Amygdala (tissue), 56 donors: ENCODE measurements around the gene KANSL3.

Experiments used
- DNase-seq, 56 donors: peaks; one replicate each; lab custom pipeline; 2025; lab: John Stamatoyannopoulos, UW

KANSL3 gene

GRCh38 chr2:96616128-96616527, 22.0 kb downstream of the KANSL3 start:
- DNase-seq: no peak

- peak in 5 of 56 donors; percentile 3 to 21 (median 7) for DNase-seq
Observed at GRCh38 chr2:96608469-96609455, 29.4 kb downstream of the KANSL3 start.

GRCh38 chr2:96604104-96604503, 34.0 kb downstream of the KANSL3 start:
- no peak for DNase-seq

- DNase-seq: no peak
Observed at GRCh38 chr2:96602330-96602823, 35.7 kb downstream of the KANSL3 start.

GRCh38 chr2:96601382-96602292, 36.5 kb downstream of the KANSL3 start:
- DNase-seq: no peak

- DNase-seq: no peak
Observed at GRCh38 chr2:96599941-96600340, 38.2 kb downstream of the KANSL3 start.

- no peak for DNase-seq
Observed at GRCh38 chr2:96596596-96596995, 41.5 kb downstream of the KANSL3 start.

GRCh38 chr2:96594691-96595152, 43.4 kb downstream of the KANSL3 start:
- DNase-seq: no peak

- DNase-seq: no peak
Observed at GRCh38 chr2:96594282-96594681, 43.8 kb downstream of the KANSL3 start.

GRCh38 chr2:96591494-96591893, 46.6 kb downstream of the KANSL3 start:
- DNase-seq: no peak

- no peak for DNase-seq
Observed at GRCh38 chr2:96591054-96591453, 47.1 kb downstream of the KANSL3 start.

GRCh38 chr2:96587843-96588242, 50.3 kb downstream of the KANSL3 start:
- DNase-seq: no peak

- DNase-seq: no peak
Observed at GRCh38 chr2:96584017-96584416, 54.1 kb downstream of the KANSL3 start.

GRCh38 chr2:96580771-96581170, 57.3 kb downstream of the KANSL3 start:
- peak in 4 of 56 donors; percentile 0 to 33 (median 18) for DNase-seq

GRCh38 chr2:96579422-96579821, 58.7 kb downstream of the KANSL3 start:
- DNase-seq: no peak

GRCh38 chr2:96578731-96579130, 59.4 kb downstream of the KANSL3 start:
- DNase-seq: no peak

- no peak for DNase-seq
Observed at GRCh38 chr2:96577501-96577900, 60.6 kb downstream of the KANSL3 start.

GRCh38 chr2:96575785-96576456, 62.2 kb downstream of the KANSL3 start:
- DNase-seq: no peak

GRCh38 chr2:96574364-96574763, 63.7 kb downstream of the KANSL3 start:
- DNase-seq: no peak

- DNase-seq: no peak
Observed at GRCh38 chr2:96568094-96568493, 70.0 kb downstream of the KANSL3 start.
